ENCODE measurements around the gene SCUBE1. TPM values are rescaled to one million over a fixed set of nuclear protein-coding genes. Genes with fewer than 3 reads are reported as not detected.

SCUBE1 gene
- total RNA-seq, 2 experiments from 2014 or later: 0.03 TPM; not detected in 1

- no peaks in the 10 kb centered on the region for H3K27me3 Mint-ChIP-seq (ENCODE audit: low read depth)
- CTCF ChIA-PET: interaction anchor here (0.7 kb wide), 2 partner anchors 8 to 10 kb away, joined by 3 read pairs; no protein-coding TSS in a partner anchor
Measured at GRCh38 chr22:43239193-43239780, 103.9 kb downstream of the SCUBE1 start.

DNA sequence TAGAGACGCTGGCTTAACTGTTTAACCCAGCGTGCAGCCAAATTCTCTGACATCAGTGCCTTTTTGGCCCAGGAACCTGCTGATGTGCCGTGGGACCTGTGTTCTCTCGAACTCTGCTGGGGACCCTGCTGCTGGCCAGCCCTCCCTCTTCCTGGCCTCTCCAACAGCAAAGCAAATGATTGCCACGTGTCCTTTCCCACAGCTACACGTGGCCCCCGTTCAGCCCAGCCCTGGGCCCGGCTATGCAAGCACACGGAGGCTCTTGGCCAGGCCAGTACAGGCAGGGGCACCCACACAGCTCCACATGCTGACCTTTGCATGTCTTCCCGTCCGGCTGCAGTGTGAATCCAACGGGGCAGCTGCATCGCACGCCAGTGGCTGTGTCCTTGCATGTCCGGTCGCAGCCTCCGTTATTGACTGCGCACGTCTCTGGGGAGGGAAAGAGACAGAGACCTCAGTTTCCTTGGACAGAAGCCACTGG is 104.6 kb downstream of the SCUBE1 start:
- Mint-ChIP-seq H3K27me3 (ENCODE audit: low read depth) (no peaks in the 10 kb centered on the region), H3K9me3 (ENCODE audit: insufficient read depth) (no peaks in the 10 kb centered on the region), H3K4me1 (ENCODE audit: low read depth) (no peaks in the 10 kb centered on the region)

More at GRCh38 chr22:43239193-43239780, 103.9 kb downstream of the SCUBE1 start:
- Mint-ChIP-seq H3K4me1 (ENCODE audit: low read depth) (no peaks in the 10 kb centered on the region), H3K36me3 (ENCODE audit: low read depth) (no peaks in the 10 kb centered on the region), H3K27ac (no peak overlapping the region), H3K4me3 (no peak overlapping the region), H3K9me3 (ENCODE audit: insufficient read depth) (no peaks in the 10 kb centered on the region)
- DNase-seq: no peak
- ATAC-seq: no peak
- POLR2A ChIA-PET: no interaction called here

DNA sequence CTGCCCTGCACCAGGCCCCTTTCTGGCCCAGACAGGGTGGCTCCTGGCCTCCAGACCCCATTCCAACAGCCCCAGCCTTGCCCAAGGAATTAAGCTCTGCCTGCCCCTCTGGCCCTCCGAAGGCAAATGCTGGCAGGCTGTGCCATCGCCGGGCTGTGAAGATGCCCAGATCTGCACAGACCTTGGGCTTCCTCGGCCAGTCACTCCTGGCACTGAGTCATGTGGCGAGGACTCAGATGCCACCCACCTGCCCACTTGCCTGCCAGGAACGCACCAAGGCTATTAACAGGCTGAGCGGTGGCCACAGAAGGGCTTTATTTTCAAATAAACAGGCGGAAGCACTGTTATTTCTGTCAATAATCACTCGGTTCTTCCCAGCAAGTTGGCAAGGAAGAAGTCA is 105.9 kb downstream of the SCUBE1 start:
- Mint-ChIP-seq H3K4me3 (no peak overlapping the region), H3K27me3 (ENCODE audit: low read depth) (no peaks in the 10 kb centered on the region), H3K9me3 (ENCODE audit: insufficient read depth) (no peaks in the 10 kb centered on the region), H3K27ac (no peak overlapping the region), H3K36me3 (ENCODE audit: low read depth) (no peaks in the 10 kb centered on the region), H3K4me1 (ENCODE audit: low read depth) (no peaks in the 10 kb centered on the region)
- ATAC-seq: no peak
- ChIA-PET CTCF (no interaction called here), POLR2A (no interaction called here)
- no peak for DNase-seq

More for the DNA sequence above, 104.6 kb downstream of the SCUBE1 start:
- no peak overlapping the region for H3K4me3 Mint-ChIP-seq
- CTCF ChIA-PET: interaction anchor here (0.7 kb wide), 1 partner anchor 9 kb away, joined by 3 read pairs; no protein-coding TSS in a partner anchor
- DNase-seq (no peak), ATAC-seq (no peak)
- no peaks in the 10 kb centered on the region for H3K36me3 Mint-ChIP-seq (ENCODE audit: low read depth)
- H3K27ac Mint-ChIP-seq: no peak overlapping the region
- POLR2A ChIA-PET: no interaction called here

GRCh38 chr22:43236411-43237166 is 106.6 kb downstream of the SCUBE1 start:
- H3K27ac Mint-ChIP-seq: no peak overlapping the region
- no peaks in the 10 kb centered on the region for H3K27me3 Mint-ChIP-seq (ENCODE audit: low read depth)
- no peaks in the 10 kb centered on the region for H3K9me3 Mint-ChIP-seq (ENCODE audit: insufficient read depth)
- ATAC-seq (no peak), DNase-seq (no peak)
- POLR2A ChIA-PET: no interaction called here
- no peak overlapping the region for H3K4me3 Mint-ChIP-seq
- CTCF ChIA-PET: no interaction called here
- no peaks in the 10 kb centered on the region for H3K36me3 Mint-ChIP-seq (ENCODE audit: low read depth)
- H3K4me1 Mint-ChIP-seq (ENCODE audit: low read depth): no peaks in the 10 kb centered on the region

DNA sequence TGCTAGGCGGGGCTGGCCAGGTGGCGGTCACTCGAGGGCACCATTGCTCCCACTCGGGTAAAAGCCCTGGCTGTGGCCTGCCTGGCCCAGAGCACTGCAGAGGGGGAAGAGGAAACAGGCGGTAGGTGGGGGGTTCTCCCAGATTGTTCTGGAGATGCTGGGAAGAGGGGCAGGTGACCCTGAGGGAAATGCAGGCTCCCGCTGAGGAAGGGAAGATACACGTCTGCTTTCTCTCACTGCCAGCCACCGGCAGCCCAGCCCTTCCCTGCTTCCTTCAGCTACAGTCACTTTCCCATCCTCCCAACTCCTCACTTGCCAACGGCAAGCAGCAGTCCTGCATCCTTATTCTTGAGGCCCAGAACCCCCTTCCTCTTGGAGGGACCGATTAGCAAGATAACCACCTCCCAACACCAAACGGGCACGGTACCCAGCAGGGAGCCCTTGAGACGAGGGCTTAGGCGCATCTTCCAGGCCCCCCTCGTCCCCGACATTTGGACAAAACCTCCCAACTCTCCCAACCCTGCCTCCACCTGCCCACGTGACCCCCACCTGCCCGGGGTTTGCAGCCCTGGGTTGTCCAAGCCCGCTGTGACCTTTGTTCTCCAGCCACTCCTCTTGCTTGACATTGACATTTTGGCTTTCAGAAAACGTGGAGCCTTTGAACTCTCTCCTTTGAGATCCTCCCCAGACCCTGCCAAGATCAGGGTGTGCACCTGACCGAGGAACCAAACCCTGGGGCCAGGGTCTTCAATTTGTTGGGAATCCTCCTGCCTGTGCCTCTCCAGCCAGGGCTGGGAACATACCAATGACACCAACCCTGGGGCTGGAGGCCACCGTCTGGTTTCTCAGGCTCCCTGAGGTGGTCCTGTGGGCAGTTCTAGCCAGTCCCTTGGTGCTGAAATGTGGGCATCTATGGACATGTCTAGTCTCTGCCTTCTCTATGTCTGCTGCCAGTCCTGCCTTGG is 107.4 kb downstream of the SCUBE1 start:
- Mint-ChIP-seq H3K27ac (no peak overlapping the region), H3K9me3 (ENCODE audit: insufficient read depth) (no peaks in the 10 kb centered on the region), H3K27me3 (ENCODE audit: low read depth) (no peaks in the 10 kb centered on the region), H3K4me1 (ENCODE audit: low read depth) (peaks cover 7% of the 10 kb centered on the region), H3K4me3 (no peak overlapping the region), H3K36me3 (ENCODE audit: low read depth) (no peaks in the 10 kb centered on the region)
- DNase-seq (no peak), ATAC-seq (no peak)
- POLR2A ChIA-PET: no interaction called here
- CTCF ChIA-PET: interaction anchor here (1.7 kb wide), 1 partner anchor 110 kb away, joined by 9 read pairs; no protein-coding TSS in a partner anchor

DNA sequence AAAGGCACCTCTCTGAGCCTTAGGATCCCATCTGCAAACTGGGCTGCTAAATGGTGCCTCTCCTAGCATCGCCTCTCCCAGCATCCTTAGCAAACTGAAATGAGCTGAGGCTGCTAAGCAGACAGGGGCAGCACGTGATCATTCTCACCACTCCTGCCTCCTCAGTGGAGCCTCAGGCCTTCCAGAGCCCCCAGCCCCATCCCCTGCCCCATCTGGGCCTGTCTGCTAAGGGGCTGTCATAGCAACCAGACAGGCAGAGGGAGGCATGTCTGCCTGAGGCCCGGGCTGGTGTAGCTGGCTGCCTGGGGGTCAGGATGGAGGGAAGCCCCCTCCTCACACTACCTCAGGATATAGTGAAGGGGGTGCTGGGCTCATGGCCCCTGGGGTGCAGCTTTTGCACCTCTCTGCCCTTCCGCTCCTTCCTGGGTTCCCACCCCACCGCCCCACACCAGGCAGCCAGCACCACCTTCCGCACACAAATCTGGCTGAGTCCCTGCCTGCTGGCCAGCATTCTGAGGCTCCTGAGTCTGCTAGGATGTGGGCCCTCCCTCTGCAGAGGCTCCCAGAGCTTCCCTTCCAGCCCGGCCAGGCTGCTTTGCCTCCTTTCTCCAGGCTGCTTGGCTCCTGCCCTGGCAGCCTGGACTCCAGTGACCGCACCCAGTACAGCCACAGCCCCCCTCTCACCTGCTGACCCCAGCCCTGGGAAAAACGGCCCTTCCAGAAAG is 108.7 kb downstream of the SCUBE1 start:
- no peaks in the 10 kb centered on the region for H3K9me3 Mint-ChIP-seq (ENCODE audit: insufficient read depth)
- H3K36me3 Mint-ChIP-seq (ENCODE audit: low read depth): no peaks in the 10 kb centered on the region
- H3K27me3 Mint-ChIP-seq (ENCODE audit: low read depth): no peaks in the 10 kb centered on the region
- DNase-seq (no peak), ATAC-seq (no peak)
- no peak overlapping the region for H3K27ac Mint-ChIP-seq
- CTCF ChIA-PET: interaction anchor here (1.7 kb wide), 1 partner anchor 112 kb away, joined by 9 read pairs; no protein-coding TSS in a partner anchor
- H3K4me3 Mint-ChIP-seq: no peak overlapping the region
- POLR2A ChIA-PET: no interaction called here
- peaks cover 7% of the 10 kb centered on the region for H3K4me1 Mint-ChIP-seq (ENCODE audit: low read depth)

DNA sequence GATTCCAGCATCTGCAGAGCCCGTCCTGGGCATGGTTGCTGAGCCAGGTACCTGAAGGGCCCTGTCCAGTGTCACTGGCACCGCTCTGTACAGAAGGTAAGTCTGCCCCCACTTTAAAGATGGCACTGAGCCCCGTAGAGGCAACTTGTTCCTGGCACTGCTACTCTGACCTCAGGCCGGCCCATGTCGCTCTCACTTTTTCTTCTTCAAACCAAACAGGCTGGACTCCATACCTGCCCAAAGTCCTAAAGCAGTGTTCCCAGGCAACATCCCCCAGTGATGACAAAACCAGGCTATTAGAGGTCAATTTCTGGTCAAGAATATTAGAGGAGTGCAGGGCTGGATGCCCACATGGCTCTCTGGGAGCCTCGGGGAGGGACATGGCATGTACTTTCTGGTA is 109.6 kb downstream of the SCUBE1 start:
- ChIA-PET CTCF (interaction anchor here (3.1 to 6.2 kb wide), 2 partner anchors 40 to 112 kb away, joined by 18 to 115 read pairs; partner anchors contain the start of gene SCUBE1), POLR2A (no interaction called here)
- ATAC-seq (no peak), DNase-seq (no peak)
- H3K36me3 Mint-ChIP-seq (ENCODE audit: low read depth): no peaks in the 10 kb centered on the region
- H3K4me3 Mint-ChIP-seq: no peak overlapping the region
- no peak overlapping the region for H3K27ac Mint-ChIP-seq
- H3K27me3 Mint-ChIP-seq (ENCODE audit: low read depth): no peaks in the 10 kb centered on the region
- H3K9me3 Mint-ChIP-seq (ENCODE audit: insufficient read depth): no peaks in the 10 kb centered on the region
- H3K4me1 Mint-ChIP-seq (ENCODE audit: low read depth): peaks cover 7% of the 10 kb centered on the region

DNA sequence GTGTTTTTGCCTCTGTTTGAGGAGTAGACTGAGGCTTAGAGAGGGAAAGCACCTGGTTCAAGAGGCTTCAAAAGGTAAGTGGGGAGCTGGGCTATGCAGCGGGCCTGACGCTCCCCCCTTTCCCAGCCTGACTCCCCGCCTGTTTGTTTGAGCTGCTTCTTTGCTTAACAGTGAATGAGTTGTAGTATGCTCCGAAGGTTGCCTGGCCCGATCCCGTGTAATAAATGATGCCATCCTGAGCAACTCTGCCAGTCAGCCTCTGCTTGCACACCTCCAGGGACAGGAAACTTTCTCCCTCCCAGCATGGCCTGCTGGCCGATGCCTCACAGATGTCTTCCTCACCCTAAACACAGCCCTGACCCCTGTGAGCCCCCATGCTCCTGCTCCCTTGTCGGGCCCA is 110.7 kb downstream of the SCUBE1 start:
- Mint-ChIP-seq H3K9me3 (ENCODE audit: insufficient read depth) (no peaks in the 10 kb centered on the region), H3K4me1 (ENCODE audit: low read depth) (peaks cover 7% of the 10 kb centered on the region), H3K36me3 (ENCODE audit: low read depth) (no peaks in the 10 kb centered on the region), H3K27me3 (ENCODE audit: low read depth) (no peaks in the 10 kb centered on the region), H3K4me3 (no peak overlapping the region), H3K27ac (no peak overlapping the region)
- ChIA-PET POLR2A (no interaction called here), CTCF (interaction anchor here (0.8 to 6.2 kb wide), 10 partner anchors 26 to 157 kb away, joined by 3 to 115 read pairs (median 9); partner anchors contain the start of gene SCUBE1)
- DNase-seq (no peak), ATAC-seq (no peak)

DNA sequence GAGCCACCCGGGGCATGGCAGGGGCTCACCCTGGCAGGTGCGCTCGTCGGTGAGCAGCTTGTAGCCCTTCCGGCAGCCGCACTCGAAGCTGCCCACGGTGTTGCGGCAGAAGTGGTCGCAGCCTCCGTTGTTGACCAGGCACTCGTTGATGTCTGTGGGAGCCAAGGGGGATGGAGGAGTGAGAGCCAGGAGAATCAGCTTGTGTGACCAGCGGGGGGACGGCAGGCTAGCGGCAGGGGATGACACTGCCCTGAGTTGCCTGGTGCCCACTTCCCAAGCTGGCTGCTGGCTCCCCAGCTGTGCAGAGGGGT is 111.5 kb downstream of the SCUBE1 start:
- peaks cover 7% of the 10 kb centered on the region for H3K4me1 Mint-ChIP-seq (ENCODE audit: low read depth)
- ChIA-PET POLR2A (interaction anchor here (0.7 to 0.8 kb wide), 2 partner anchors 9 to 63 kb away, joined by 3 to 4 read pairs; no protein-coding TSS in a partner anchor), CTCF (interaction anchor here (0.6 to 6.2 kb wide), 23 partner anchors 8 to 158 kb away, joined by 3 to 115 read pairs (median 5); partner anchors contain the start of gene SCUBE1)
- no peaks in the 10 kb centered on the region for H3K36me3 Mint-ChIP-seq (ENCODE audit: low read depth)
- no peak for DNase-seq
- H3K4me3 Mint-ChIP-seq: no peak overlapping the region
- no peak for ATAC-seq
- H3K27me3 Mint-ChIP-seq (ENCODE audit: low read depth): no peaks in the 10 kb centered on the region
- no peaks in the 10 kb centered on the region for H3K9me3 Mint-ChIP-seq (ENCODE audit: insufficient read depth)
- H3K27ac Mint-ChIP-seq: no peak overlapping the region

DNA sequence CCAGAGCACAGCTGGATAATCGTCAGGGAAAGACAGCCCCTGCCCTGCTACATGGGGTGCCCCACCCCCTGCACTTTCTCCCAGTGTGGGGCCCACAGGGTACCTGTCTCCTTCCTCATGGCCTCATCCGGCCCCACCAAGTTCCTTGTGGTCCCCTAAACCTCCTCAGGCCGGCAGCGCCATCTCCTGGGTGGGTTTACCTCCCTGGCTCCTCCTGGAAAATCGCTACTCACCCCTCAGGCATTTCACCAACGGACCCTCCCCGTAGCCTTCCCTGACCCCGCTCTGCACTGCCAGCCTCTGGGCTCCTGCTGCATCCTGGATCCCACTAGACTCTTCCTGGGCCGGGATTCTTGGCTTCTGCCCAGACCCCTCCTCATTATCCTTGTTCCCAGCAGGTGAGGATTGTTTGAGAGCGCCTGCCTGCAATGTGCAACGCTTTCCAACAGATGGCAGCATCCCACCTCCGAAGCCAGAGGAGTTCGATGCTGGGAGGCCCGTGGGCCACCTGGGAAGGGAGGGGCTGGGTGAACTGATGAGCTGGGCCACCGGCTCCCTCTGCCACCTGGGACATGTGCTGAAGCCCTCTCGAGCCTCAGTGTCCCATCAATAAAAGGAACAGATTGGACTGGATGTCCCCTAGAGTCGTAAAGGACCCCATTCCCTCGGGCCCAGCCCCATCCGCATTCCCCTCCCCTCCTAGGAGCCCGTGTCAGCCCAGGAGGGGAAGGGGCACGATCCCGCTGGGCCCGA is 112.0 kb downstream of the SCUBE1 start:
- POLR2A ChIA-PET: interaction anchor here (0.7 to 0.8 kb wide), 2 partner anchors 10 to 64 kb away, joined by 3 to 4 read pairs; no protein-coding TSS in a partner anchor
- CTCF ChIA-PET: interaction anchor here (0.6 to 6.2 kb wide), 25 partner anchors 8 to 159 kb away, joined by 3 to 115 read pairs (median 5); partner anchors contain the start of gene SCUBE1
- ATAC-seq: peak; percentile 66
- Mint-ChIP-seq H3K27me3 (ENCODE audit: low read depth) (no peaks in the 10 kb centered on the region), H3K36me3 (ENCODE audit: low read depth) (no peaks in the 10 kb centered on the region), H3K4me1 (ENCODE audit: low read depth) (peaks cover 9% of the 10 kb centered on the region), H3K27ac (peak overlapping the region; percentile 20), H3K4me3 (no peak overlapping the region), H3K9me3 (ENCODE audit: insufficient read depth) (no peaks in the 10 kb centered on the region)
- peak; percentile 76 for DNase-seq
